GM10266 (cell line): ENCODE results near the gene AKT1S1.
A peak's percentile ranks its signal among the peaks of the same experiment; 100 is the strongest.

Source experiments
- DNase-seq: peaks from one replicate; pipeline ENCODE4 v3.0.0; 2012; ENCODE audit errors: extremely low spot score
- TF ChIP-seq, protein P1 (sequence below): IDR thresholded peaks from 2 replicates; pipeline ENCODE4 v1.5.1; 2012; ENCODE audit warnings: mild to moderate bottlenecking, low read depth; ENCODE audit not compliant: control insufficient read depth, insufficient read depth; ENCODE audit errors: missing control alignments

AKT1S1 gene

GRCh38 chr19:49869484-49870308 lies 7.5 kb downstream of the AKT1S1 start:
- TF ChIP-seq, protein P1, sequence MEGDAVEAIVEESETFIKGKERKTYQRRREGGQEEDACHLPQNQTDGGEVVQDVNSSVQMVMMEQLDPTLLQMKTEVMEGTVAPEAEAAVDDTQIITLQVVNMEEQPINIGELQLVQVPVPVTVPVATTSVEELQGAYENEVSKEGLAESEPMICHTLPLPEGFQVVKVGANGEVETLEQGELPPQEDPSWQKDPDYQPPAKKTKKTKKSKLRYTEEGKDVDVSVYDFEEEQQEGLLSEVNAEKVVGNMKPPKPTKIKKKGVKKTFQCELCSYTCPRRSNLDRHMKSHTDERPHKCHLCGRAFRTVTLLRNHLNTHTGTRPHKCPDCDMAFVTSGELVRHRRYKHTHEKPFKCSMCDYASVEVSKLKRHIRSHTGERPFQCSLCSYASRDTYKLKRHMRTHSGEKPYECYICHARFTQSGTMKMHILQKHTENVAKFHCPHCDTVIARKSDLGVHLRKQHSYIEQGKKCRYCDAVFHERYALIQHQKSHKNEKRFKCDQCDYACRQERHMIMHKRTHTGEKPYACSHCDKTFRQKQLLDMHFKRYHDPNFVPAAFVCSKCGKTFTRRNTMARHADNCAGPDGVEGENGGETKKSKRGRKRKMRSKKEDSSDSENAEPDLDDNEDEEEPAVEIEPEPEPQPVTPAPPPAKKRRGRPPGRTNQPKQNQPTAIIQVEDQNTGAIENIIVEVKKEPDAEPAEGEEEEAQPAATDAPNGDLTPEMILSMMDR: no peak
- peak; percentile 93 for DNase-seq

DNA sequence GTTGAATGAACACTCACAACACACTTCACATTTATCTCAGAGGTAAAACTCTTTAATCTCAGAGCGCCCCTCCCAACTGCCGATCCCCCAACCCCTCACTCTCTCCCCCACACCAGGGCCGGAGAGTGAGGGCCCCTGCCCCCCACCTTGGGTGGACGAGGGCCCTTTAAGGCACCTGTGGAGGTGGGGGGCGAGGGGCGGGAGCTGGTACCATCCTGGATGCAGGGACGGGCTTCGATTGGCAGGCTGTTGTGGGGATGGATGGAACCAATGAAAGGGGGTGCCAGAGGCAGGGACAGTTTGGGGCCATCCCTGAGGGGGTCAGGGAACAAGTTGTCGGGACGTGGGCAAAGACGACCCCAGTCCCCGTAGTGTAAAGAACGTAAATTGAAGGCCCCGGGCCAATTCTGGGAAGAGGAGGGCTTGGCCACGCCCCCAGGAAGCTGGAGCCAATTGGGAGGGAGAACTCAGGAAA lies 8.1 kb downstream of the AKT1S1 start:
- DNase-seq: no peak
- TF ChIP-seq, protein P1: no peak

DNA sequence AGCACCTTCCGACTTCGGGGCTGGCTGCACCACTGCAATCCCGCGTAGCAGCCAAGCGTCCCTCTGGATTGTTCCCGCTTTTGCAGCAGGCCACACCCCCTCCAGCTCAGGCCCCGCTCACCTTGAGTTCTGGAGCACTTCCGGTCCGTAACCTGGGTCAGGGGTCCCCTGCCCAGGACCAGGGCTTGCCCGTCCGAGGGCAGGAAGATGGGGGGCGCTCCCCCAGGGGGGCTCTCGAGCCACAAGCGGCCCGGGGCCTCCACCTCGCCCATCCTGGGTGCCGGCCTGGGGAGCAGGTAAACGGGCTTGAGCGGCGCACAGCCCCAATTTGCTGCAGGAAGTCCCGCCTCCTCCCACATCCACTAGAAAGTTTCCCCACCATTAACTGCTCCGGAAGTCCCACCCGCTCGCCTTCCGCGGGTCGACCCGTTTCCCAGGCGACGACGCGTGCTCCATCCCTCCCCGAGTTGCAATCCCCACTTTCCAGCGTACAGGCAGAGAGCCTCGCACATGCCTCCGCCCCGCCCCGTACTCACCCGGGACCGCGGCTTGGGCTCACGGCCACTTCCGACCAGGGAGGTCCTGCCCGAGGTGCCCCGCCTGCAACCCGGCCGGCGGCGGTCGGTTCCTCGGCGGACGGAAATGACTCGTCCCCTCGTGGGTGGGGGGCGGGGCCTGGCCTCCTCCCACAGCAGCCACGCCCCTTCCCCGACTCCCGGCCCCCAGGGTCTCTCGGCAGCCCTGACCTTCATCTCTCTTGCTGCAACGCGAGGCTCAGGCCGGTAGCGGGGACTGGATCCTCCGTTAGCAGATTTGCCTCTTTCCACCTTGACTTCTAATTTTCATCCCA lies 10.0 kb downstream of the AKT1S1 start, which contains the start of gene PNKP:
PNKP (minus strand) TSS at position 644 of the 850 bp plus-strand sequence; CDS start at position 272, 372 bp downstream.
- DNase-seq: peak; percentile 96
- TF ChIP-seq, protein P1: no peak

GRCh38 chr19:49864890-49865289 lies 12.3 kb downstream of the AKT1S1 start:
- no peak for DNase-seq
- TF ChIP-seq, protein P1: no peak

DNA sequence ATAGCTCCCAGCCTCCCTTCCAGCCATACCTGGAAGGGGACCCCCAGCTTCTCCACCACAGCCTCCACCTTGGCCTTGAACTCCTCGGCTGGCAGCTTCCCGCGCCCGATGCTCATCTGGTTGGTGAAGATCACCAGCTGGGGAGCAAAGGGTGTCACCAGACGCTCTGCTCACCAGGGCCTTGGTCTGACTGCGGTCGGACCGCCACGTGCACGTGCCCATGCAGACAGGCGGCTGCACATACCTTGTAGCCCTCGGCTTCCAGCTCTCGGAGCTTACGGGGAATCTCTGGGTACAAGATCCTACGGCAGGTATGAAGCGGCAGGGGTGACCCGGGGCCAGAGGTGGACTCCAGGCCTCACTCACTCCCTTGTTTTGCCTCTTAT lies 13.2 kb downstream of the AKT1S1 start:
- TF ChIP-seq, protein P1: no peak
- DNase-seq: no peak

- TF ChIP-seq, protein P1: no peak
Measured at GRCh38 chr19:49863254-49863934, 13.8 kb downstream of the AKT1S1 start.

More at GRCh38 chr19:49863254-49863934, 13.8 kb downstream of the AKT1S1 start:
- DNase-seq: no peak
